ENCODE measurements around the gene TUT1.

GRCh38 chr11:62588966-62589637 lies 2.2 kb downstream of the TUT1 start:
- TF ChIP-seq RXRA (IDR thresholded peaks at IDR 0.05) (no peak), CTCF (IDR thresholded peaks at IDR 0.05; ENCODE audit: low read depth, low read length, missing input control) (no peak), JUND (IDR thresholded peaks at IDR 0.05) (no peak), YY1 (IDR thresholded peaks at IDR 0.05) (no peak), ZBTB33 (IDR thresholded peaks at IDR 0.05) (no peak), REST (IDR thresholded peaks at IDR 0.05) (no peak), HNF4A (conservative IDR thresholded peaks at IDR 0.05) (no peak), RAD21 (IDR thresholded peaks at IDR 0.05) (no peak), MAX (IDR thresholded peaks at IDR 0.05) (no peak), TAF1 (conservative IDR thresholded peaks at IDR 0.05) (no peak), SP1 (IDR thresholded peaks at IDR 0.05) (no peak), GABPA (IDR thresholded peaks at IDR 0.05 in 1 of 2, conservative IDR thresholded peaks at IDR 0.05 in 1 of 2) (no peak)

All from liver (tissue), 3 donors.